Stimulated activated CD8-positive, alpha-beta memory T cell treated with anti-CD3 and anti-CD28 coated beads, Interleukin-2, amount 100 ng/mL, for 1 hour (primary cell): ENCODE results near the gene ATP6V0D1.
"Not testable (repeated sequence)": the region's sequence is repeated elsewhere in the genome, so short reads cannot be mapped to it uniquely, and the experiment has no call there.

Source experiments
- DNase-seq, 2 donors: peaks; one replicate each; pipeline ENCODE4 v3.0.0-alpha.2; 2020; ENCODE audit warnings: low read depth in 2 of 2

ATP6V0D1 gene

DNA sequence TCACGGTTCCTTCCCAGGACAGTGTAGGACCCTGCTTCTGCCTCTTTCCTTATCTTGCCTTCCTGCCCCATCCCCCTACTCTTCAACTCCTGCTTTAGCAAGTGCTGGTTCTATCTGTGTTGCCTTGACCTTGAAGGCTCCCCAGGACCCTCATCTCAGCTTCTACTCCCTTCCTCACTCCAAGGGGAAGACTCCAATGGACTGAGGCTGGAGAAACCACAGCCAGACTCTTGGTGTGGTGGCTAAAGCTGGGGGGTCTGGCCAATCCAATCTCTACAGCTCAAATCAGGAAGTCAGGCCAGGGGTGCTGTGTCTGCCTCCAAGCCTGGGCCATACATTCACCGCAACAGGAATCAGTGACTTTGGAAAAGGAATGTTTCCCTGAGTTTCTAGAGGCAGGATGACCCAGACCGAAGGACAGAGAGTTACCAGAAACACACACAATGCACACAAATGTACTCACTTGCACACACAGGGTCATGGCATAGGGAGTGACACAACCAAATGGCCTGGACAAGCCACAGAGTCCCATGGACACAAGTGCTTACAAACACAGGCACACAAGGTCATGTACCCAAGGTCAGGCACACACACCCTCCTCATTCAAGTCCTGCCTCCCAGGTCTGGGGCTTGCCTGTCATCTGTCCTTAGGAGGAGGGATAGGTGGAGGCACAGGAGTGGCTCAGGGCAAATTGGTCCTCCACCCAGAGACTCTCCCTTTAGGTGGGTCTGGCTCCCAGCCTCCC lies 51.7 kb downstream of the ATP6V0D1 start:
- DNase-seq = no peak

DNA sequence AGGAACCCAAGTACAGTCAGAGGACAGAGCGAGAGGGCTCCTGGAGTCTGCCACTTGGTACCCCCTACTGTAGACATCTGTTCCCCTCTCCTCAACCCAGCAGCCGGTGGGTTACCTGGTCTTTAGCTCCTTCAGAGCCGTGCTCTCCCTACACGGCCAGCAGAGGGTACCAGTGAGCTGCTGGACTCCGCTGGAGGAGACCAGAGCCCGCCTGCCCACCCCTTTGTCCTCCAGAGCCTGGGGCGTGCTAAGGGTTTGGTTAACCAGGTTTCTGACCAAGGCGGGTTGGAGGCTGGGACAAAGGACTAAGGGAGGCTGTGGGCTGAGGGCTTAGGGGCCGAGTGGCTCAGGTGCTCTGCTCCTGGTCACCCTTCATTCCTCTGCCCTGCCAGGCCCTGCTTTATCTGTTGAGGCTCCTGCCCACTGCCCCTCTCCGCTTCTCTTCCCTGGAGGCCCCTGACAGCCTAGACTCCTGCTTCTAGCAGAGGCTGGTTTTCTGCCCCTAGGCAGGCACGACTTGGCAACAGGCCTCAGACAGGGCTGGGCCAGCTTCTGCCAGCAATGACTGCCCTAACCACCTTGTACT lies 52.7 kb downstream of the ATP6V0D1 start:
- peak; percentile 12 to 35 for DNase-seq

DNA sequence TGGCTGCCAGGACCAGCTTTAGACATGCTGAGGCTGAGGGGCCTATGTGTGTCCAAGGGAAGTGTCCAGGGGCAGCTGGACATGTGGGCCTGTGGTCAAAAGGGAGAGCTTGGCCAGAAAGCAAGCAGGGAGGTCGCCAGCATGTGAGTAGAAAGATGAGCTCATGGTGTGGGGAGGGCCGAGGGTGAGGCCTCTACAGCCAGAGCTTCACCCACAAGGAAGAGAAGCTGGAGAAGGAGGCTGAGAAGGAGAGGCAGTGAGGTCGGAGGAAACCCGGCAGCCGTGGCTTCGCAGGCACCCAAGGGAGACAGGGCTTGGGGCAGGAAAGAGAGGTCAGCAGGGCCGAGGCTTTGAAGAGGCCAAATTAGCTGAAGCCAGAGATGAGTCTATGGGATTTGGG lies 54.0 kb downstream of the ATP6V0D1 start:
- DNase-seq = no peak

DNA sequence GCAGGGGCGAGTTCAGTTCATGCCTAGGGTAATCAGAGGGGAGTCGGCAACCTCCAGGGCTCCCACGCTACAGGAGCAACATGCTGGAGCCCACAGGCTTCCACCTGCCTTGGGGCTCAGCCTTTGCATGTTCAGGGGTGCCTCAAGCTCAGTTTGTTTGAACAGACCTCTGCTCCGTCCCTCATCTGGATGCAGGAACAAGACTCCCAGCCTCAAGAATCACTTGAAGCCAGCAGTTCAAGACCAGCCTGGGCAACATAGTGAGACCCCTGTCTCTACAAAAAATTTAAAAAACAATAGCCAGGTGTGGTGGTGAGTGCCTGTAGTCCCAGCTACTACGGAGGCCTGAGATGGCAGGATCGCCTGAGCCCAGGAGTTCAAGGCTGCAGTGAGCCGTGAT lies 54.9 kb downstream of the ATP6V0D1 start:
- no peak for DNase-seq

DNA sequence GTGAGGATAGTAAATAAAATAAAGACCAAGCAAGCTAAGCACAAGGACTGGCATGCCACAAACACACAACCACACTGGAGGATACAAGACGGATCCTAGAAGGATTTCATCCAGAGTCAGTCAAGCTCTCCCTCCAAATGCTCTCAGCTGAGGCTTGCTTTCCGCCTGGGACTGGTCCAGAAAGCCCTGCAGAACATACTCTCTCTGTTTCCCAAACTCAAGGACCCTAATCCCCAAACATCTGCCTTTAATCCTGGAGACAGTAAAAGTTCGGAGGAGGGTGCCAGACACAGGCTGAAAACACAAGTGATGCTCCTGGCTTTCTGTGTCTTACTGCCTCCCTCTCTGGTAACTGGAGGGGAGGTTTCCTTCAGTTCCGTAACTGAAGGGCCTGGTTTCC lies 55.4 kb downstream of the ATP6V0D1 start:
- no peak for DNase-seq

DNA sequence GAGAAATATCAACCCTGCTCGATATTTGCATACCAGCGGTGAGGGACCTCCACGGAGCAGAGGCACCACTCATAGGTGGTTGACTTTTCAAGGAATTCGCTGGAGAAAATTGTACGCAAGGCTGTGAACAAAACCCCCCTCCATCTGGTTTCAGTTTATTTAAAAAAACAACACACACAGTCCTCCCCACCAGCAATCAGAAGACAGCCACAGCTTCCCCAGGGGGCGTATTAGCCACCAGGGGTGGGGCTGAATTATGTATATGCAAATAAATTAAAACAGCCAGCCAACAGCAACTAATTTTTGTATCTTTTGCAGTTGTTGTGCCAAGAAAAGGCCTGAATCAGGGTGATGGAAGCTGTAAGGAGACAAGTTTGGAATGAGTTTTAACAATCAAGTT lies 55.9 kb downstream of the ATP6V0D1 start:
- DNase-seq = no peak

DNA sequence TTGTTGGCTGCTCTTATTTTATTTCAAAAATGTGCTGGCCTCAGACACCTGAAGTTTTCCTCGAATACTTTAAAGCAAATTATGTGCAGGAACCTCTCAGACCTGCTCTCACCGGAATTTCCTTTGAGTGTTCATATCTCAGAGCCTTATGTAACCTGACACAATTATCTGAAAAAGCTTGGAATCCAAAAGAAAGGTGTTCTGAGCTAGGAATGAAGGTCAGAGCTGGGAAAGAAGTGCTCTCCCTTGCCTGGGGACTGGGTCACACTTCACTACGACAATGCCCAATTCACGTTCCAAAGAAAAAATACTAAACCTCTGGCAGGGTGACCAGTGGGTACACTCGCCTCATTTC lies 56.7 kb downstream of the ATP6V0D1 start:
- no peak for DNase-seq

DNA sequence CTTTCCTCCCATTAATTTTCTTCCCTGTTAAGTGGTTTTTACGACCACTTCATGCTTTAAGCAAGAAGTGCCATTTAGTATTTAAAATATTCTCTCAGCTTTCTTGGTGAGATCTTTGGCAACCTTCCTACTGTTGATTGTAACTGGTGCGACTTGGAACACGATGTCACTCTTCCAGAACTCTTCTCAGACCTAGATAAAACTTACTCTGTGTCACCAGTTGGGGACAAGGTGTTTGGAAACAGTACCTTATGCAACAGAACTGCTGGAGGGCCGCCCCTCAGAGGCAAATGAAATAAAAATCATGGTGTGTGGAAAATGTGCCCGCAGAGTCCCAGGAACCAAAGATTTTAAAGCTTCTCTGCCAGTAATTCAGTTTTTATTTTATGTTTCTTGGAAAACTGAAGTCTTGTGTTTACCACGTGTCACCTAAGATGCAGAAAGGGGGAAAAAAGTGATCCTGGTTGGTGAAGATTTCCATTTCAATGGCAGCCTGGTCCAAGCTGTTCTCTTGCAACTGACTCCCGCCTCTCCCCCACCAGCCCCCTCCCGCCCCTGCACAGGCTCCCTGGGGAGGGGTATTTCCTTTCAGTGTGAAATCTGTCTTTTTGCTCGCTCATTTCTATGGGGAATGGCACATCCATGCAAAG lies 57.2 kb downstream of the ATP6V0D1 start:
- DNase-seq = no peak

DNA sequence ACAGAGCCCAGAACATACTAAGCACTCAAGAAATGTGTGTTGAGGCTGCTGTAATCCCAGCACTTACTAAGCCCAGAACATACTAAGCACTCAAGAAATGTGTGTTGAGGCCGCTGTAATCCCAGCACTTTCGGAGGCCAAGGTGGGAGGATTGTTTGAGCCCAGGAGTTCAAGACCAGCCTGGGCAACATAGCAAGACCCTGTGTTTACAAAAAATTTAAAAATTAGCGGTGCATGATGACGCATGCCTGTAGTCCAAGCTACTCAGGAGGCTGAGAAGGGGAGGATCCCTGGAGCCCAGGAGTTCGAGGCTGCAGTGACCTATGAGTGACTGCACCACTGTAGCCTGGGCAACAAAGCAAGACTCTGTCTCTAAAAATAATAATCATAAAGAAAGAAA lies 57.9 kb downstream of the ATP6V0D1 start:
- no peak for DNase-seq

DNA sequence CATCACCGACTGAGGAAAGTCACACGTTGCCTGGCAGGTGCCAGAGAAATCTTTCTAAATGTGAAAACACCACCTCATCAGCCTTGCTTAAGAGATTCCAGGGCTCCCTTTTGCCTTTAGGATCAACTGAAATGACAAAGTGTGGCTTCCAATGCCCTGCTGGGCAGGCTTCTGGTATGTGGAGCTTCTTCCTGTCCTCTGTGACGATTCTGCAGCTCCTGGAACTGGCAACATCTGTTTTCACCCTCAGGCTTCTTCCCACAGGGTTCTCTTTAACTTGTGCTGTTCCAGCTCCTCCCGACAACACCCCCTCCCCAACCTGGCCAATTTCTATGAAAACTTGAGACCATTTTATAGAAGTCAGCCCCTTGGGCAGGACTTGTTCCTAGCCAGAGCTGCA lies 59.9 kb downstream of the ATP6V0D1 start:
- no peak for DNase-seq

DNA sequence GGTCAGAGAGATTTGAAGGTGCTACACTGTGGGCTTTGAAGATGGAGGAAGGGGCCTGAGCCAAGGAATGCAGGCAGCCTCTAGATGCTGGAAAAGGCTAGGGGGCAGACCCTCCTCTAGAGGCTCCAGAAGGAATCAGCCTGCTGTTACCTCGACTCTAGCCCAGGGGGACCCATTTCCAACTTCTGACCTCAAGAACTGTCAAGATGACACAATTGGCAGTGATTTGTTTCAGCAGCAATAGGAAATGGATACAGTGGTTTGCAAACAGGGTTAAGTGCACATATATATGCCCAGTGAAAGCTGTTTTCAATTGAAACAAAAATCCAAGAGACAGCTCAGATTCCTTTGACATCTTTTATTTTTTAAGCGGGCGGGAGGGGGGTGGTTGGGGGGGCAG lies 61.0 kb downstream of the ATP6V0D1 start:
- DNase-seq = no peak

DNA sequence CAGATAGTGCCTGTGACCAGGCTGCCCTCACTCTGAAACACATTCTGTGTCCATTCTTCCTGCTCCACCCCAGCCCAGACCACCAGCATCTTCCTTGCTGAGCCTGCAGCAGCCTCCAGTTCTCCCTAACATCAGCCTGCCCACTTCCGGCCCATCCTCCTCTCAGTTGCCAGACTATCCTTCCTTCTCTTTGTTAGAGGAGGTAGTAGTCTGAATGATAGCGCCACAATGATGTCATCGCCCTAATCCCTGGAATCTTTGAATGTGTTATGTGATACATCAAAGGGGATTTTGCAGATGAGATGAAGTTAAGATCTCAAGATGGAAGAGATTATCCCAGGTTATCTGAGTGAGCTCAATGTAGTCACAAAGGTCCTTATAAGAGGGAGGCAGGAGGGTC lies 61.5 kb downstream of the ATP6V0D1 start:
- no peak for DNase-seq

DNA sequence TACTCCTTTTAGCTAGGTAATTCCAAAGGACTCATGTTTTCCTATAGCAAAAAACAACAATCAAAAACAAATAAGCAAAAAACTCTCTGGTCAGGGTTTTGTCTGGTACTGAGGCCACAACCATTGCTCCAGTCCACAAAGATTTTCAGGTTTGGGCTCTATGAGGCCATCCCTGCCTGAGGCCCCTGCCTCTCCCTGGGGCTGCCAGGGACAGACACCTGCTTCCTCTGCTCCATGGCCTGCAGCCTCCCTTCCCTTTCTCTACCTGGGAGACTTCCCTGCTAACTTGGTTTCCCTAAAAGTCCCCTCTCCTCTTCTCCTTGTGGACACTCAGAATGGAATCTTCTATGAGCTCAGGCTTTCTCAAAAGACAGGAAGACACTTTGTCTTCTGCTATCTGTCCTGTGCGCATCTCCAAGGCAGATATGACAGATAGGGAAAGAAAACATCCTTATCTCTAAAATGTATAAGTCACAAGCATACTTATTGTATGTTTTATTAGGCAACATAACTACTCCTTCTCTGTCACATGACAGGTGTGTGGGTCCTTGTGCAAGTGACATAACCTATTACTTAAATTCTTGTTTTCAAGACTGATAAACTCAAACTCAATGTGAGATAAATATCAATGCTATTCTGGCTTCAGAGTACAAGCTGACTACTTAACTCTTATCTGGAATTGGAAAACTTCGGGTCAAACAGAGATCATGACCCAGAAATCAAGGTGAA lies 63.5 kb downstream of the ATP6V0D1 start:
- no peak for DNase-seq

DNA sequence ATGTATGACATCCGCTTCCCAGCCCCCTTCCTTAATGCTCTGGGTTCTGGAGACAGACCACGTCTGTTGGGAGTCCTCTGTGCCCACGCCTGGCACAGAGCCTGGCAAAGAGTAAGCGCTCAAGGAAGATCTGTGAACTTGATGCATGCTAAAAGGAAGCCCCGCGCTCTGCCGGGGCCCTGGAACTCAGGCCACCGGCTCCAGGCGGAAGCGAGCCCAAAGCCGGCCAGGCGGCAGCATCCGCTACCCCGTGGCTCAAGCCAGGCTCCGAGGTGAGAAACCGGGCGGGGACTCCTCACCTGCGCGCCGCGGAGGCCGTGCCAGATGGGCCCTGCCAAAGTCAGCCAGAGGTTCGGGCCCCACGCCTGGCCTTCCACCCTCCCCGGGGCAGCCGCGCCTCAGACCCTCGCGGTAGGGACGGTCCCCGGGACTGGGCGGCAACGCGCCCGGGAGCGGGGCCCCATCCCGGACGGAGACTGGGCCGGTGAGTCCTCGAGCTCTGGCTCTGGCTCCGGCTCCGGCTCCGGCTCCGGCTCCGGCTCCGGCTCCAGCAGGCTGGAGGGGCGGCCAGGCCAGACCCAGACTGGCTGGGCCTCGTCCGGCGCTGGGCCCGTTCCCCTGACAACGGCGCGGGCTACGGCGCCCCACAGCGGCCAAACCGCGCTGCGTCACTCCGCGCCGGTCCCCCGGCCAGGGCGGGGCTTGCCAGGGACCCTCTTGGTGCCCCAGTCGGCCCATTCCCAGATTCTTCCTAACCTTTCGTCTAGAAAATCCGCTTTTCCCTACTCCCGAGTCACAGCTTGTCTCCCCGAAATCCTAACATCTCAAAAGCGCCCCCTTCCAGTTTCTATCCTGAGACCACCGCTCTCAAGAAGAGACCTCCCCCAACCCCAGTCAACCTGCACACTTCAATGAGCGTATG lies 64.8 kb downstream of the ATP6V0D1 start, which contains the start of gene ZDHHC1:
ZDHHC1 (minus strand) TSS at position 606 of the 922 bp plus-strand sequence. CDS start 8,702 bp downstream, outside the sequence.
- peak in 1 of 2 donors; percentile 13 for DNase-seq

DNA sequence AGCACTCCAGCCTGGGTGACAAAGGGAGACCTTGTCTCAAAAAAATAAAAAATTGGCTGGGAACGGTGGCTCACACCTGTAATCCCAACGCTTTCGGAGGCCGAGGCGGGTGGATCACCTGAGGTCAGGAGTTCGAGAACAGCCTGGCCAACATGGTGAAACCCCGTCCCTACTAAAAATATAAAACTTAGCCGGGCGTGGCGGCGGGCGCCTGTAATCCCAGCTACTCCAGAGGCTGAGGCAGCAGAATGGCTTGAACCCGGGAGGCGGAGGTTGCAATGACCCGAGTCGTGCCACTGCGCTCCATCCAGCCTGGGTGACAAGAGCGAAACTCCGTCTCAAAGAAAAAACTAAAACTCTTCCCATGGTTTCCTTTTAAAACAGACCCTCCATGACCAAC lies 65.5 kb downstream of the ATP6V0D1 start:
- DNase-seq = not testable (repeated sequence)

DNA sequence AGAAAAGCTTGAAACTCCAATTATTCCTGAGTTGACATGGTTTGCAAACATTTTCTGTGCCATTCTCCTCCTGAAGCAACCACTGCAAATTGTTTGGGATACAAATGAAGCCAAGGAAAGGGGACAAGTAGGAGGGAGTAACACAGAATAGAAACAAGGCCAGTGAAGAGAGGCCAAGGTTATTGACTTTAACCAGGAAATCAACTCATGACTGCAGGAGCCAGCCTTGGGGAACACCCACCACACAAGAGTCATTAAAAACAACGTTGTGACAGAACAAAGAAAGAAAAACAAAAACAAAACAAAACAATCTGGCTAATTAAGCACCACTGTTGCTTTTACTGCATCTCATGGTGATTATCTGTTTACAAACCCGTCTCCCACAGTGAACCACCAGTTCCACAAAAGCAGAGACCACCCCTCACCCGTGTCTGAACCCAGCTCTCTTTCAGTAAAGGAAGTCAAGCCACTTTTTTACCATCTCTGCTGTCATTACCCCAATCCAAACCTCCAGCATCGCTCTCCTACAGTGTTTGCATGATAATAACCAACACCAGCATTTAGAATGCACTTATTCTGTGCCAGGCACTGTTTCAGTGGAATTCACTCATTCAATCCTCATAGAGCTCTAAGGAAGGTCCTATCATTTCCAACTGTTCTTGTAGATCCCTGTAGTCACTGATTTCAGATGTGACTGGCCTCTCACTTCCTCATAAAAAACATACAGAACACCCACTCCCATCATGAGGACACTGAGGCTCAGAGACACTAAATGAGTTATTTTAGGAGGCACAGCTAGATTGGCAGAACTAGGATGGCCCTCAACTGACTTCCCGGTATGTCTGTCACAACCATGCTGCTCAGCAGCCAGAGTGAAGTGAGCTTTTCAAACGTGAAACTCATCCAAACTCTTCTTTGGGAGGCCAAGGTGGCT lies 66.7 kb downstream of the ATP6V0D1 start:
- no peak for DNase-seq

DNA sequence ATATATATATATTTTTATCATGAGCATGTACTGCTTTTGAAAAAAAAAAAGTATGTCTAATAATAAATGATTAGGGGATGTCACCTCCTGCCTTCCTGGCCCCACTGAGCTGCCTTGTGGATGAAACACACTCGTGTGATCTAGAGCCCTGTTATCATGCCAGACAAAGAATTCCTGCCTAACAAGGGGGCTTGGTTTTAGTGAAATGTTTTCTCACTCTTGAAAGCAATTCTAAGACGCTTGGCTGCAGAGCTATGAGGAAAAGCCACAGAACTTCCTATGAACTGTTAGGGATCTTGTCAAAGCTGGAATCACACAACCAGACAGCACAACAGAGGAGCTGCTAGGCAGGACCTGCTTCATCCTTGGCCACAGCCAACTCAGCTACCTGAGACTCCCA lies 68.7 kb downstream of the ATP6V0D1 start:
- DNase-seq = no peak

DNA sequence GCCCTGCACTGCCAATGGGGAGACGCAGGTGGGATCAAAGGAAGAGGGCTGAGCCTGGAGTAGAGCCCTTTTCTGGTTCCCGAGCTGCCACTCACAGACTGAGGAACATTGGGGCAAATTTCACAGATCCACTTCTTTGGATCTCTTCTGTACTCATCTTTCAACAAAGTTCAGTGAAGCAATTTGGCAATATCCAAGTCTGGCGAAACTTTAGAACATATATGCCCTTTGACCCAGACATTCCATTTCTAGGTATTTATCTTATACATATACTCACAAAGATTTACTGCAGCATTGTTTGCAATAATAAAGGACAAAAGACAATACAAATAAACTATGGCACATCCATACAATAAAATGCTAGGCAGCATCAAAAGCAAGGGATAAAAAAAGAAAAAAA lies 69.6 kb downstream of the ATP6V0D1 start:
- no peak for DNase-seq

DNA sequence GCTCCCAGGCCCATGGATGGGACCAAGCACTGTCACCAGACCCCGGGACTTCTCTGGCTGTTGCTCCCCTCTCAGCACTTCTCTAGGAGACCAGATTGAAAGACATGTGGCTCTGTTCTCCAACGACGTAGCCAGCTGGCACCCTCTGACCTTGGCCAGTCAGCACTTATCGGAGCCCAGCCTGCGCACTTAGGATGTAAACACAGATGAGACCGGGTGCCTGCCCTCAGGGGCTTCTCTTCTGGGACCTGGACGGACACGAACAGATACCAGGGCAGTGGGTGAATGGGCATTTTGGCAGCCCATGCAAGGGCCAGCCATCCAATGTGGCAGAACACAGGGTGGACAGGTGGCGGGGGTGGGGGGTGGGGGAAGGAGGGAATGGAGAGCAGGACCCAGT lies 71.3 kb downstream of the ATP6V0D1 start:
- DNase-seq = no peak

DNA sequence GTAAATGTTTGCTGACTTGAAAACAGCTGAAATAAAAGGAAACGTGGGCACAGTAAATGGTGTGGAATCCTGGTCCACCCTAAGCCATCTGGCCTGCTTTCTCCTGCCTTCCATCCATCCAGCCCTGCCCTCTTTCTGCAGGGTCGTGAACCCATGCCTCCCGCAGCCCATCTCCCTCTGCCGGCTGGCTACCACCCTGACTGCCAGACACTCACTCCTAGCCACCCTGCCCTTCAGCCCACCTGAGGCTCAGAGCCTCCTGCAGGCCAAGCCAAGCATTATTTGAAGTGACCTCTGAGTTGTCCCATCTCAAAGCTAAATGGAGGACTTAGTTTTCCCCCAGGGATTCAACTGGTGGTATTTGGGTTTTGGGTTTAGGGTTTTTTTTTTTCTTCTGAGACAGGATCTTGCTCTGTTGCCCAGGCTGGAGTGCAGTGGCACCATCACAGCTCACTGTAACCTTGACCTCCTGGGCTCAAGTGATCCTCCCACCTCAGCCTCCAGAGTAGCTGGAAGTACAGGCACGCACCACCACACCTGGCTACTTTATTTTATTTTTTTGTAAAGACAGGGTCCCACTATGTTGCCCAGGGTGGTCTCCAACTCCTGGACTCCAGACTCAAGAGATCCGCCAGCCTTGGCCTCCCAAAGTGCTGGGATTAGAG lies 73.0 kb downstream of the ATP6V0D1 start:
- DNase-seq = no peak
